Endothelial cell of umbilical vein (primary cell): Measurements from ENCODE around the gene SORCS2. TPM values are rescaled to one million over a fixed set of nuclear protein-coding genes. Genes with fewer than 3 reads are reported as not detected.

Source experiments
- BruUV-seq: library from RNA; stranded (reverse); fragments of 400-500 nt; replicated peaks from 2 replicates; lab custom pipeline; 2021; lab: Mats Ljungman, UMichigan
- CTCF ChIA-PET: fragments of 300-600, 350-600 bp; sonication (Branson Sonifier 250); formaldehyde crosslinking; loops from one replicate; lab custom pipeline; 2021; ENCODE audit warnings: antibody characterized with exemption, inconsistent platforms; lab: Charles Lee
- POLR2A ChIA-PET: fragments of 300-600, 350-600 bp; sonication (Branson Sonifier 250); formaldehyde crosslinking; loops from one replicate; lab custom pipeline; 2021; ENCODE audit warnings: antibody characterized with exemption, inconsistent platforms; lab: Charles Lee
- DNase-seq: peaks from one replicate; pipeline ENCODE4 v3.0.0-alpha.2; 2011; ENCODE audit warnings: low read depth, low spot score
- FAIRE-seq: peaks from 2 replicates; lab custom pipeline; 2011; peaks lifted over from hg19 to GRCh38; lab: Jason Lieb, UNC
- H2AFZ ChIP-seq: 2 replicates; pipeline ENCODE4 v1.6.0; 2012; ENCODE audit warnings: low read depth, low read length, control low read depth, inconsistent platforms
- H3K27ac ChIP-seq: 2 replicates; pipeline ENCODE4 v1.5.1; 2011; ENCODE audit warnings: low read depth, mild to moderate bottlenecking, control low read depth, low read length, moderate library complexity; ENCODE audit not compliant: insufficient read depth
- H3K27me3 ChIP-seq, 2 experiments: 2 replicates each; pipeline versions ENCODE4 v1.6.0 to v1.6.1; 2011; ENCODE audit warnings: low read length in 2 of 2, mixed read lengths in 1 of 2; ENCODE audit not compliant: control insufficient read depth in 2 of 2, insufficient read depth in 2 of 2
- H3K36me3 ChIP-seq, 2 experiments: 2 replicates in 1 of 2; 3 replicates in 1 of 2; pipeline ENCODE4 v1.5.1; 2011; ENCODE audit warnings: low read length in 2 of 2, mild to moderate bottlenecking in 1 of 2, moderate library complexity in 1 of 2; ENCODE audit not compliant: control insufficient read depth in 2 of 2, insufficient read depth in 2 of 2; ENCODE audit errors: extremely low read depth in 1 of 2
- H3K4me1 ChIP-seq: 3 replicates; pipeline ENCODE4 v1.5.1; 2011; ENCODE audit warnings: mild to moderate bottlenecking, low read length; ENCODE audit not compliant: control insufficient read depth, insufficient read depth; ENCODE audit errors: extremely low read depth
- H3K4me2 ChIP-seq: 2 replicates; pipeline ENCODE4 v1.6.1; 2011; ENCODE audit warnings: low read length, control low read depth, mixed read lengths; ENCODE audit not compliant: insufficient read depth
- H3K4me3 ChIP-seq, 3 experiments: fragments of 200-600 bp in 1 of 3; sonication (generic), shearing (Covaris generic) in 1 of 3; replicated peaks in 1 of 3; 2 replicates each; pipeline ENCODE4 v1.5.1; 2011 to 2016; ENCODE audit warnings: control low read depth in 3 of 3, low read length in 3 of 3, mild to moderate bottlenecking in 2 of 3, inconsistent platforms in 1 of 3, low read depth in 1 of 3, moderate library complexity in 1 of 3; ENCODE audit not compliant: insufficient read depth in 1 of 3
- H3K79me2 ChIP-seq: 2 replicates; pipeline ENCODE4 v1.6.0; 2012; ENCODE audit warnings: low read length, inconsistent platforms; ENCODE audit not compliant: control insufficient read depth, insufficient read depth
- H3K9ac ChIP-seq: replicated peaks from 2 replicates; pipeline ENCODE3; 2011; ENCODE audit warnings: low read length, control low read depth; ENCODE audit not compliant: insufficient read depth; ENCODE audit errors: extremely low read depth
- H3K9me1 ChIP-seq: replicated peaks from 3 replicates; pipeline ENCODE4 v1.6.0; 2011; ENCODE audit warnings: mild to moderate bottlenecking, low read length; ENCODE audit not compliant: control insufficient read depth, insufficient read depth; ENCODE audit errors: extremely low read depth
- H3K9me3 ChIP-seq: replicated peaks from 2 replicates; pipeline ENCODE4 v1.5.1; 2012; ENCODE audit warnings: low read length, inconsistent platforms; ENCODE audit not compliant: control insufficient read depth, insufficient read depth
- H4K20me1 ChIP-seq: replicated peaks from 2 replicates; pipeline ENCODE3; 2011; ENCODE audit warnings: mild to moderate bottlenecking, low read length; ENCODE audit not compliant: control insufficient read depth, insufficient read depth; ENCODE audit errors: extremely low read depth
- EZH2 ChIP-seq: IDR thresholded peaks from 2 replicates; pipeline ENCODE4 v1.6.1; 2012; ENCODE audit warnings: borderline replicate concordance, low read depth, mild to moderate bottlenecking, moderate library complexity, low read length, inconsistent platforms; ENCODE audit not compliant: severe bottlenecking
- FOS ChIP-seq: IDR thresholded peaks from 2 replicates; pipeline ENCODE4 v1.6.1; 2011; ENCODE audit warnings: mild to moderate bottlenecking, low read length, moderate library complexity, borderline replicate concordance; ENCODE audit not compliant: insufficient read depth
- GATA2 ChIP-seq: IDR thresholded peaks from 2 replicates; pipeline ENCODE4 v1.7.0; 2011; ENCODE audit warnings: low read depth, mild to moderate bottlenecking, moderate library complexity, mixed read lengths, low read length; ENCODE audit not compliant: insufficient read length, insufficient read depth
- JUN ChIP-seq: IDR thresholded peaks from 2 replicates; pipeline ENCODE4 v1.6.1; 2011; ENCODE audit warnings: borderline replicate concordance, low read depth; ENCODE audit not compliant: insufficient read length, insufficient read depth
- MAX ChIP-seq: IDR thresholded peaks from 2 replicates; pipeline ENCODE4 v1.6.1; 2011; ENCODE audit not compliant: insufficient read depth, insufficient read length
- MYC ChIP-seq: IDR thresholded peaks from one replicate; pipeline ENCODE4 v1.6.1; 2011; ENCODE audit warnings: mild to moderate bottlenecking, low read depth, low read length
- POLR2A ChIP-seq: IDR thresholded peaks from 2 replicates; pipeline ENCODE4 v1.6.1; 2012; ENCODE audit warnings: low read depth, mild to moderate bottlenecking, control low read depth, low read length
- POLR2AphosphoS5 ChIP-seq: IDR thresholded peaks from 2 replicates; pipeline ENCODE4 v1.6.1; 2012; ENCODE audit warnings: low read depth, mild to moderate bottlenecking, control low read depth, low read length, moderate library complexity; ENCODE audit not compliant: insufficient read depth
- dilution Hi-C: fragments of 300-500 bp; cut with MboI; formaldehyde crosslinking; loops from one replicate; pipeline ENCODE4 v1.15.0; 2019; ENCODE audit warnings: low sequenced_read_pairs; ENCODE audit not compliant: extremely low pct_ligation_motif_present
- intact Hi-C: fragments of 100-400 bp; cut with micrococcal nuclease; formaldehyde crosslinking; loops from one replicate; pipeline ENCODE4 v1.10.0; 2022
- polyA plus RNA-seq, 4 experiments: library from polyadenylated mRNA; depleted of rRNA in 3 of 4; stranded (reverse) in 3 of 4; unstranded in 1 of 4; fragments of >200 nt; gene quantifications; 2 replicates each; pipeline versions ENCODE4 v1.2.1 to v1.2.3, GENCODE V29; 2011 to 2012; ENCODE audit warnings: missing spikeins in 1 of 4
- total RNA-seq: library from RNA; stranded (reverse); gene quantifications from 2 replicates; pipeline ENCODE4 v1.2.3, GENCODE V29; 2021
- TF ChIP-seq, protein P1 (sequence below), 2 donors: IDR thresholded peaks; 1 replicate in 1 of 2; 2 replicates in 1 of 2; pipeline ENCODE4 v1.5.1; 2011; ENCODE audit warnings: low read length in 2 of 2, mild to moderate bottlenecking in 2 of 2, moderate library complexity in 2 of 2, control low read depth in 1 of 2, inconsistent platforms in 1 of 2, low read depth in 1 of 2; ENCODE audit not compliant: insufficient read depth in 1 of 2; ENCODE audit errors: extremely low read depth in 1 of 2

SORCS2 gene
- total and polyA plus RNA-seq, 2 donors (not counting 3 experiments of a cell fraction or from before 2014, with no cell fraction given), result not detected

- Histone ChIP-seq H3K36me3 (no peaks in the 10 kb centered on the region), H3K27ac (no peak overlapping the region), H3K9ac (no peak overlapping the region), H3K27me3 (peaks cover 0 to 7% of the 10 kb centered on the region in 2 experiments), H3K4me2 (no peak overlapping the region), H4K20me1 (no peaks in the 10 kb centered on the region), H3K4me3 (no peak overlapping the region), H2AFZ (no peak overlapping the region), H3K9me3 (no peaks in the 10 kb centered on the region), H3K79me2 (no peaks in the 10 kb centered on the region), H3K9me1 (no peaks in the 10 kb centered on the region), H3K4me1 (no peaks in the 10 kb centered on the region)
- FAIRE-seq (no peak), DNase-seq (no peak)
- CTCF ChIA-PET, result no interaction called here
- TF ChIP-seq GATA2, result no peak
- TF ChIP-seq FOS, result no peak
- no peak for TF ChIP-seq MYC
- TF ChIP-seq EZH2, result no peak
- TF ChIP-seq POLR2A, result no peak
- TF ChIP-seq JUN, result no peak
- no peak for TF ChIP-seq POLR2AphosphoS5
- TF ChIP-seq, protein P1, sequence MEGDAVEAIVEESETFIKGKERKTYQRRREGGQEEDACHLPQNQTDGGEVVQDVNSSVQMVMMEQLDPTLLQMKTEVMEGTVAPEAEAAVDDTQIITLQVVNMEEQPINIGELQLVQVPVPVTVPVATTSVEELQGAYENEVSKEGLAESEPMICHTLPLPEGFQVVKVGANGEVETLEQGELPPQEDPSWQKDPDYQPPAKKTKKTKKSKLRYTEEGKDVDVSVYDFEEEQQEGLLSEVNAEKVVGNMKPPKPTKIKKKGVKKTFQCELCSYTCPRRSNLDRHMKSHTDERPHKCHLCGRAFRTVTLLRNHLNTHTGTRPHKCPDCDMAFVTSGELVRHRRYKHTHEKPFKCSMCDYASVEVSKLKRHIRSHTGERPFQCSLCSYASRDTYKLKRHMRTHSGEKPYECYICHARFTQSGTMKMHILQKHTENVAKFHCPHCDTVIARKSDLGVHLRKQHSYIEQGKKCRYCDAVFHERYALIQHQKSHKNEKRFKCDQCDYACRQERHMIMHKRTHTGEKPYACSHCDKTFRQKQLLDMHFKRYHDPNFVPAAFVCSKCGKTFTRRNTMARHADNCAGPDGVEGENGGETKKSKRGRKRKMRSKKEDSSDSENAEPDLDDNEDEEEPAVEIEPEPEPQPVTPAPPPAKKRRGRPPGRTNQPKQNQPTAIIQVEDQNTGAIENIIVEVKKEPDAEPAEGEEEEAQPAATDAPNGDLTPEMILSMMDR (IDR thresholded peaks at IDR 0.05; ENCODE audit: extremely low read depth in 1 of 2, insufficient read depth in 1 of 2, low read depth in 1 of 2, low read length in 2 of 2), result no peak
- TF ChIP-seq MAX, result no peak
- no TSS peak for BruUV-seq
- POLR2A ChIA-PET, result no interaction called here
- dilution Hi-C loops (no loop called here), intact Hi-C loops (no loop called here)
These were observed 447.8 kb downstream of the SORCS2 start for GRCh38 chr4:7640136-7640535.
